H1 (cell line): ENCODE data around the gene KCNA2. TPM values are rescaled to one million over a fixed set of nuclear protein-coding genes. Genes with fewer than 3 reads are reported as not detected.

Experiments used
- BACH1 ChIP-seq: IDR thresholded peaks from 2 replicates; pipeline ENCODE4 v1.6.1; 2012; ENCODE audit warnings: low read length, improper control_type of control experiment
- BRCA1 ChIP-seq: IDR thresholded peaks from 2 replicates; pipeline ENCODE4 v1.6.1; 2012; ENCODE audit warnings: low read depth, low read length, improper control_type of control experiment
- CBX8 ChIP-seq: fragments of 300-800, 300-1000 bp; sonication (generic); IDR thresholded peaks from 2 replicates; pipeline ENCODE4 v1.7.1; 2016; ENCODE audit warnings: low read depth, low read length, borderline replicate concordance
- CHD1 ChIP-seq: IDR thresholded peaks from 2 replicates; pipeline ENCODE4 v1.6.1; 2012; ENCODE audit warnings: low read depth, low read length, improper control_type of control experiment
- SAP30 ChIP-seq: fragments of 300-600 bp; sonication (generic); IDR thresholded peaks from 2 replicates; pipeline ENCODE4 v1.7.1; 2012; ENCODE audit warnings: low read length, moderate library complexity, mild to moderate bottlenecking, inconsistent platforms; ENCODE audit not compliant: insufficient read depth, insufficient replicate concordance
- TAF1 ChIP-seq: IDR thresholded peaks from 2 replicates; pipeline ENCODE4 v1.6.1; 2011; ENCODE audit warnings: mild to moderate bottlenecking, low read depth, low read length
- polyA plus RNA-seq, 7 experiments: library from polyadenylated mRNA; depleted of rRNA in 3 of 7; stranded (reverse) in 5 of 7; unstranded in 2 of 7; fragments of >200 nt in 5 of 7; fragments of 200-250 nt in 2 of 7; gene quantifications; 1 replicate in 5 of 7; 2 replicates in 1 of 7; 4 replicates in 1 of 7; pipeline versions ENCODE4 v1.2.1 to v1.2.3, GENCODE V29; 2011 to 2013; ENCODE audit warnings: missing spikeins in 2 of 7, mixed read lengths in 2 of 7
- total RNA-seq: library from RNA; stranded (reverse); fragmentation: NEBNext Ultra II Directional; extraction: Animal tissue kit (Norgen Biotek cat#: 25700); gene quantifications from 2 replicates; pipeline ENCODE4 v1.2.1, GENCODE V29; 2021

The KCNA2 gene
- total and polyA plus RNA-seq, 2 of the 8 experiments (the other 6 are each of a cell fraction or from before 2014, with no cell fraction given): 0.26 to 0.78 TPM

GRCh38 chr1:110563089-110563488, 43.1 kb downstream of the KCNA2 start (continued):
- TF ChIP-seq CHD1 (no peak), CBX8 (no peak), TAF1 (no peak), BACH1 (no peak), SAP30 (no peak), BRCA1 (no peak)
